ENCODE results near the gene EYS.

GRCh38 chr6:65123521-65123920 lies 583.5 kb downstream of the EYS start:
- no peak for TF ChIP-seq REST (IDR thresholded peaks at IDR 0.05; ENCODE audit: insufficient read depth in 1 of 2, low read depth in 2 of 2, low read length in 2 of 2)
- TF ChIP-seq POLR2AphosphoS5 (IDR thresholded peaks at IDR 0.05; ENCODE audit: low read depth, low read length) = no peak
- no peak for TF ChIP-seq TAF1 (IDR thresholded peaks at IDR 0.05; ENCODE audit: borderline replicate concordance, insufficient read depth, low read length)
- no peak for TF ChIP-seq SIN3A (IDR thresholded peaks at IDR 0.05; ENCODE audit: borderline replicate concordance, insufficient read depth, low read length)
